ENCODE measurements around the gene GFOD1. TPM values are rescaled to one million over a fixed set of nuclear protein-coding genes. Genes with fewer than 3 reads are reported as not detected.

Gene GFOD1
- total and polyA plus RNA-seq, 11 donors: 16.2 to 65.8 (median 41.5) TPM

DNA sequence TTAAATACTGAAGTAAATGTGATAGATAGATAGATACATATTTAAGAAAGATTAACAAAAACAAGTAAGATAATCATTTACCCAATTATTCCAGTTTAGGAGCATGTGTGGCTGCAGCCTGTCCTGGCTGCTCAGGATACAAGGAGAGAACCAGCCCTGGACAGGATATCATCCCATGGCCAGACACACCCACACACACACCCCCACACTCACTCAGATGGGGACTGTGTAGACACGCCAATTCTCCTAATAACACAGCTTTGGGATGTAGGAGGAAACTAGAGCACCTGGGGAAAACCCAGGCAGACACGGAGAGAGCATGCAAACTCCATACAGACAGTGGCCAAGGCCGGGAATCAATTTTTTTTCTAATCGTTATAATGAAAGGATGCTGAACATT, 45.6 kb downstream of the GFOD1 start:
- WGBS, 4 donors: 67 to 80% (median 71%) methylated on average over 4 of the region's 4 CpGs
- DNase-seq: no peak
- no peaks in the 10 kb centered on the region for H3K27me3 ChIP-seq
- H3K4me1 ChIP-seq: peaks cover 10 to 73% (median 48%) of the 10 kb centered on the region in 12 donors
- H3K36me3 ChIP-seq: no peaks in the 10 kb centered on the region
- no peak overlapping the region for H3K27ac ChIP-seq
- H3K4me3 ChIP-seq: no peak overlapping the region
- intact Hi-C loops (cut with DNase I): no loop called here
- H3K9me3 ChIP-seq: no peaks in the 10 kb centered on the region
- TF ChIP-seq, protein P1, sequence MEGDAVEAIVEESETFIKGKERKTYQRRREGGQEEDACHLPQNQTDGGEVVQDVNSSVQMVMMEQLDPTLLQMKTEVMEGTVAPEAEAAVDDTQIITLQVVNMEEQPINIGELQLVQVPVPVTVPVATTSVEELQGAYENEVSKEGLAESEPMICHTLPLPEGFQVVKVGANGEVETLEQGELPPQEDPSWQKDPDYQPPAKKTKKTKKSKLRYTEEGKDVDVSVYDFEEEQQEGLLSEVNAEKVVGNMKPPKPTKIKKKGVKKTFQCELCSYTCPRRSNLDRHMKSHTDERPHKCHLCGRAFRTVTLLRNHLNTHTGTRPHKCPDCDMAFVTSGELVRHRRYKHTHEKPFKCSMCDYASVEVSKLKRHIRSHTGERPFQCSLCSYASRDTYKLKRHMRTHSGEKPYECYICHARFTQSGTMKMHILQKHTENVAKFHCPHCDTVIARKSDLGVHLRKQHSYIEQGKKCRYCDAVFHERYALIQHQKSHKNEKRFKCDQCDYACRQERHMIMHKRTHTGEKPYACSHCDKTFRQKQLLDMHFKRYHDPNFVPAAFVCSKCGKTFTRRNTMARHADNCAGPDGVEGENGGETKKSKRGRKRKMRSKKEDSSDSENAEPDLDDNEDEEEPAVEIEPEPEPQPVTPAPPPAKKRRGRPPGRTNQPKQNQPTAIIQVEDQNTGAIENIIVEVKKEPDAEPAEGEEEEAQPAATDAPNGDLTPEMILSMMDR (IDR thresholded peaks at IDR 0.05): no peak
- TF ChIP-seq POLR2A (IDR thresholded peaks at IDR 0.05): no peak
- no peak for ATAC-seq

DNA sequence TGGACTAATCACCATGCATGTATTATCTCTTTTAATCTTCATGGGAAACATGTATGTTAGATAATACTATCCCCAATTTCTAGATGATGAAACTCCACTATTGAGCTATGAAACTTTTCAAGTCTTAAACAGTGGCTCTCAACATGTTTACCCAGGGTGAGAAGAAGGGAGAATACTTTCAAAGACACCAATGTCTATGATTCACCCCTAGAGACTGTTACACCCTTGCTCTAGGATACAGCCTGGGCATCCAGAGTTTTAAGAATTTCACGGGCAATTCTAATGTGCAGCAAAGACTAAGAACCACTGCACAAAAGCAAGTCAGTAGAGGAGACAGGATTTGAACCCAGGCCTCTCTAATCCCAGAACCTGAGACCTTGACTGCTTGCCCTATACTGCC, 47.8 kb downstream of the GFOD1 start:
- intact Hi-C loops (cut with DNase I): no loop called here

DNA sequence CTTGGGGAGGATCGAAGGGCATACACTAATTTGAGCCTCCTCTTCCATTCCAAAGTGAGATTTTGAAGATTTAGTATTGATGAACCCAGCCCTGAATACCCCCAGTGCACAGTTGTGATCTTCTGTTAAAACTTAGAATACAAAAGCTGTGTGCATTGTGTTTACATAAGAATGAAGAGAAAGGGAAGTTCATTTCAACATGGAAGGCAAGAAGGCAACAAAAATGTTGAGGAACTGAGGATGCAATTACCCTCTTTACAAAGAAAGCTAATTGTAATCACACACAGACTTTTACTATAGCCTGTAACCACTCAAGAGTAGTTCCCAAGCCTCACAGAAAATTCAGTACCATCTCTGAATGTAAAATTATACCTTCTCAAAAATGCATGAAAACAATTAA, 49.3 kb downstream of the GFOD1 start:
- Histone ChIP-seq H3K4me3 (no peak overlapping the region), H3K9me3 (no peaks in the 10 kb centered on the region), H3K36me3 (no peaks in the 10 kb centered on the region), H3K4me1 (peaks cover 10 to 79% (median 41%) of the 10 kb centered on the region in 12 donors), H3K27me3 (no peaks in the 10 kb centered on the region), H3K27ac (no peak overlapping the region)
- intact Hi-C loops (cut with DNase I): no loop called here
- TF ChIP-seq POLR2A (IDR thresholded peaks at IDR 0.05): no peak
- TF ChIP-seq, protein P1 (IDR thresholded peaks at IDR 0.05): no peak
- ATAC-seq (no peak), DNase-seq (no peak)
- 96 to 98% (median 97%) methylated on average over 1 of the region's 1 CpG for WGBS, 4 donors

More for the DNA sequence above, 47.8 kb downstream of the GFOD1 start:
- no peak for TF ChIP-seq POLR2A (IDR thresholded peaks at IDR 0.05)
- TF ChIP-seq, protein P1 (IDR thresholded peaks at IDR 0.05): no peak
- 97 to 100% (median 100%) methylated on average over 1 of the region's 1 CpG for WGBS, 4 donors
- Histone ChIP-seq H3K27ac (no peak overlapping the region), H3K4me1 (peaks cover 7 to 71% (median 39%) of the 10 kb centered on the region in 12 donors), H3K27me3 (no peaks in the 10 kb centered on the region), H3K4me3 (no peak overlapping the region), H3K36me3 (no peaks in the 10 kb centered on the region), H3K9me3 (no peaks in the 10 kb centered on the region)
- DNase-seq: no peak
- no peak for ATAC-seq

DNA sequence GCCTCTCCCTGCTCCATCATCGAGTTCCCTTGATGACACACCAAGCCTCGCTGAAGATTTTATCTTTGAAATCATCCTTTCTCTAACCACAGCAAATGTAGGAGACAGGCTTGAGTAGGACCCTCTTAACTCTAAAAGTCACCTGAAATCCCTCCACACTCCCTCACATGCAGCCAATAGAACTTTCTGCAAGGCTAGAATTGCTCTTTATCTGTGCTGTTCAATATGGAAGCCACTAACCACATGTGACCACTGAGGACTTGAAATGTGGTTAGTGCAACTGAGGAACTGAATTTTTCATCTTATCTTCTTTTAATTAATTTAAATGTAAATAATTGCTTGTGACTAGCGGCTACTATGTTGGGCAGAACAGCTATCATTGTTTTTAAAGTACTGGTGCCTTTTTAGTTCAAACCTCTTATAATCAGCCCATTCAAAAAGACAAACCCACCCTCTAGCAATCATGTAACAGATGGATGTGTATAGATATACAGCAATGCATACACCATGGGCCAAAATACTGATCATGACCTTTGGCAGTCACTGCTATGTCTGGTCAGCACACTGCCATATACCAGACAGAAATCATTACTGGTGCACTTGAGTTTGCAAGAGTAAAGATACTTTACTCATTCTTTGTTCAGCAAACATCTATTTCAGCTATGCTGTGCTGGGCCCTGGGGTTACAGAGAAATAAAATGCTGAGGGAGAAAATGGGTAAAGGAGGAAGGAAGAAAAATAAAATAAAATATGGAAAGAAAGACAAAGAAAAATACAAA, 50.0 kb downstream of the GFOD1 start:
- H3K9me3 ChIP-seq: no peaks in the 10 kb centered on the region
- intact Hi-C loops (cut with DNase I): no loop called here
- peaks cover 10 to 82% (median 44%) of the 10 kb centered on the region in 12 donors for H3K4me1 ChIP-seq
- no peaks in the 10 kb centered on the region for H3K27me3 ChIP-seq
- ATAC-seq: no peak
- H3K27ac ChIP-seq: peak overlapping the region in 1 of 12 donors; percentile 17
- TF ChIP-seq POLR2A (IDR thresholded peaks at IDR 0.05): no peak
- TF ChIP-seq, protein P1 (IDR thresholded peaks at IDR 0.05): no peak
- H3K36me3 ChIP-seq: no peaks in the 10 kb centered on the region
- WGBS, 4 donors: 92 to 98% (median 95%) methylated on average over 3 of the region's 3 CpGs
- DNase-seq: no peak
- no peak overlapping the region for H3K4me3 ChIP-seq

All from heart left ventricle (tissue), 16 donors.